ENCODE data around the gene RBM5. TPM values are rescaled to one million over a fixed set of nuclear protein-coding genes. Genes with fewer than 3 reads are reported as not detected.
"Not testable (repeated sequence)": the region's sequence is repeated elsewhere in the genome, so short reads cannot be mapped to it uniquely, and the experiment has no call there.

The RBM5 gene
- total RNA-seq, 1 donor from 2014 or later, result 80.3 TPM

GRCh38 chr3:50068134-50068533 is 20.6 kb upstream of the RBM5 start:
- no peak for TF ChIP-seq CTCF (IDR thresholded peaks at IDR 0.05; ENCODE audit: insufficient read depth, low read length, severe bottlenecking)
- Histone ChIP-seq H3K4me3 (ENCODE audit: low read depth, low read length) (no peak overlapping the region), H3K36me3 (ENCODE audit: control insufficient read depth, insufficient read depth, low read length) (peaks cover 29% of the 10 kb centered on the region), H3K27me3 (ENCODE audit: control insufficient read depth, insufficient read depth, low read length) (no peaks in the 10 kb centered on the region)
- FAIRE-seq (no peak), DNase-seq (ENCODE audit: low read depth) (no peak)

GRCh38 chr3:50078091-50078490 is 10.6 kb upstream of the RBM5 start:
- DNase-seq (ENCODE audit: low read depth) (no peak), FAIRE-seq (no peak)
- TF ChIP-seq CTCF (IDR thresholded peaks at IDR 0.05; ENCODE audit: insufficient read depth, low read length, severe bottlenecking), result no peak
- Histone ChIP-seq H3K4me3 (ENCODE audit: low read depth, low read length) (no peak overlapping the region), H3K27me3 (ENCODE audit: control insufficient read depth, insufficient read depth, low read length) (no peaks in the 10 kb centered on the region), H3K36me3 (ENCODE audit: control insufficient read depth, insufficient read depth, low read length) (peaks cover 8% of the 10 kb centered on the region)

DNA sequence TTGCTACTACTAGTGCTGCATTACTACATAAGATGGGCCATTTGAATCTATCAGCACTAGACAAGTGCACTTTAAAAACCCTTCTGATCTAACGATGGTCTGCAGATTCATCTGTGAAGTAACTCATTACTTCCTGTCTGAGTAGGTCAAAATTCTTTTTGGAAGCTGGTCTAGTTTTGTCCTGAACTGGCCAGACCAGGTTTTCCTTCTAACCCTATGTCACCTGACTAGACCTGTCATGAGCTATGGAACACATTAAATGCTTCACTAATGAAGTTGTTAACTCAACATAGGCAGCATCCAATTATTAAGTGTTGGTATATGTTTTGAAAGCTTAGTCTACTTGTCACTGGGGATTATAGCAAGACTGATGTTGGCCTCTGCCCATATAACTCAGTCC is 10.1 kb upstream of the RBM5 start:
- no peak for TF ChIP-seq CTCF (IDR thresholded peaks at IDR 0.05; ENCODE audit: insufficient read depth, low read length, severe bottlenecking)
- FAIRE-seq (no peak), DNase-seq (ENCODE audit: low read depth) (peak; percentile 61)
- Histone ChIP-seq H3K36me3 (ENCODE audit: control insufficient read depth, insufficient read depth, low read length) (peaks cover 4% of the 10 kb centered on the region), H3K4me3 (ENCODE audit: low read depth, low read length) (no peak overlapping the region), H3K27me3 (ENCODE audit: control insufficient read depth, insufficient read depth, low read length) (no peaks in the 10 kb centered on the region)

DNA sequence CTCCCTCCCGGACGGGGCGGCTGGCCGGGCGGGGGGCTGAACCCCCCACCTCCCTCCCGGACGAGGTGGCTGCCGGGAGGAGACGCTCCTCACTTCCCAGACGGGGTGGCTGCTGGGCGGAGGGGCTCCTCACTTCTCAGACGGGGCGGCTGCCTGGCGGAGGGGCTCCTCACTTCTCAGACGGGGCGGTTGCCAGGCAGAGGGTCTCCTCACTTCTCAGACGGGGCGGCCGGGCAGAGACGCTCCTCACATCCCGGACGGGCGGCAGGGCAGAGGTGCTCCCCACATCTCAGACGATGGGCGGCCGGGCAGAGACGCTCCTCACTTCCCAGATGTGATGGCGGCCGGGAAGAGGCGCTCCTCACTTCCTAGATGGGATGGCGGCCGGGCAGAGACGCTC is 3.8 kb upstream of the RBM5 start:
- not testable (repeated sequence) for FAIRE-seq; H3K27me3 ChIP-seq (ENCODE audit: control insufficient read depth, insufficient read depth, low read length); H3K4me3 ChIP-seq (ENCODE audit: low read depth, low read length); DNase-seq (ENCODE audit: low read depth); H3K36me3 ChIP-seq (ENCODE audit: control insufficient read depth, insufficient read depth, low read length)

DNA sequence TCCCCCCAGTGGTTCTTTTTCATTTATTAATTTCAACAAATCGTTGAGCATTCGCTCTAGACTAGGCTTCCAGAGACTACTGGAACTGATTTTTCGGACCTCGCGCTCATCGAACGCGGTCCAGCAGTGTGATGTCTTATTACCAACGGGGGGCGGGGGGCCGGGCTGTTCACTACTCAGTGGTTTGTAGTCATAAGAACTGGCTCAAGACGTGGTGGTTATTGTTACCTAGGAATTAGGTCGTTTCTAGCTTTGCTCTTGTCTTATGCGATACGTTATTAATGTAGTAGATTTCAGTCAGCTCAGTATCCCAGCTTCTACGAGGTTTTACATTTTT is 858 bp downstream of the RBM5 start:
- Histone ChIP-seq H3K27me3 (ENCODE audit: control insufficient read depth, insufficient read depth, low read length) (no peaks in the 10 kb centered on the region), H3K36me3 (ENCODE audit: control insufficient read depth, insufficient read depth, low read length) (peaks cover 21% of the 10 kb centered on the region), H3K4me3 (ENCODE audit: low read depth, low read length) (peak overlapping the region; percentile 99)
- DNase-seq (ENCODE audit: low read depth) (peak; percentile 10), FAIRE-seq (no peak)
- no peak for TF ChIP-seq CTCF (IDR thresholded peaks at IDR 0.05; ENCODE audit: insufficient read depth, low read length, severe bottlenecking)

DNA sequence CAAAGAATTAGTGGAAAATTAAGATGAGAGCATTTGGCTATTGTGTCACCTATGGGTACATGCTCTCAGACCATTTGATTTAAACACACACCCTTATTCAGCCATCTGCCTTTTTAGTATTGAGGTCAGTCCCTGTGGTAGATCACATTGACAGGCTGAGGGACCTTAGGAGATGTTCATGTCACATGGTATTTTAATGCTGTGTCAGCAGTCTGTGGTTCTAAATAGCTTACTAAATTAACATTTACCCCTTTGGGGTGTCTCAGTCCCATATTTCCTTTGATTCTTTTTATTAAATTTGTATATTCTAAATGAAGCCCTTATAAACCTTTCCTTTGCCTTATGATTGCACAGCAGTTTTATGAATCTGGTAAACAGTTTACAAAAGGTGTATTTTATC is 2.3 kb downstream of the RBM5 start:
- Histone ChIP-seq H3K36me3 (ENCODE audit: control insufficient read depth, insufficient read depth, low read length) (peaks cover 25% of the 10 kb centered on the region), H3K4me3 (ENCODE audit: low read depth, low read length) (no peak overlapping the region), H3K27me3 (ENCODE audit: control insufficient read depth, insufficient read depth, low read length) (no peaks in the 10 kb centered on the region)
- no peak for FAIRE-seq
- no peak for TF ChIP-seq CTCF (IDR thresholded peaks at IDR 0.05; ENCODE audit: insufficient read depth, low read length, severe bottlenecking)
- DNase-seq (ENCODE audit: low read depth), result no peak
